Measurements from ENCODE around the gene U2AF1L4. TPM values are rescaled to one million over a fixed set of nuclear protein-coding genes. Genes with fewer than 3 reads are reported as not detected.

The U2AF1L4 gene
- total and polyA plus RNA-seq, 10 of the 15 experiments (the other 5 are each of a cell fraction or from before 2014, with no cell fraction given), result 7.9 to 21.6 (median 15.1) TPM

GRCh38 chr19:35790981-35791813, 46.0 kb upstream of the U2AF1L4 start:
- ATAC-seq (peak; percentile 78), DNase-seq (ENCODE audit: low read depth, low spot score) (no peak)

More at GRCh38 chr19:35790981-35791813, 46.0 kb upstream of the U2AF1L4 start:
- Histone ChIP-seq H3K27ac (ENCODE audit: control insufficient read depth, insufficient read depth) (no peak overlapping the region), H2AFZ (ENCODE audit: control insufficient read depth, low read depth, low read length) (no peak overlapping the region), H3K4me1 (ENCODE audit: control insufficient read depth, insufficient read depth, low read length) (no peaks in the 10 kb centered on the region), H3K4me3 (no peak overlapping the region), H3K79me2 (ENCODE audit: control insufficient read depth, insufficient read depth, low read length) (no peaks in the 10 kb centered on the region), H3K27me3 (replicated peaks in 1 of 2; ENCODE audit: control insufficient read depth in 2 of 2, insufficient read depth in 2 of 2, low read length in 1 of 2) (no peaks in the 10 kb centered on the region; a peak in 1 of 4 replicates), H4K20me1 (ENCODE audit: control insufficient read depth, insufficient read depth) (no peaks in the 10 kb centered on the region), H3K9ac (ENCODE audit: control insufficient read depth, insufficient read depth, low read length) (no peak overlapping the region), H3K4me2 (ENCODE audit: control insufficient read depth, insufficient read depth) (no peak overlapping the region), H3K36me3 (ENCODE audit: control insufficient read depth in 2 of 2, insufficient read depth in 2 of 2, low read length in 1 of 2) (no peaks in the 10 kb centered on the region), H3K9me3 (replicated peaks; ENCODE audit: control insufficient read depth, insufficient read depth, low read length) (no peaks in the 10 kb centered on the region)
- in situ Hi-C loops (cut with MboI), result no loop called here
- SMC1A ChIA-PET (ENCODE audit: uncharacterized antibody, unreplicated experiment), result no interaction called here
- BruUV-seq (replicated peaks), result no TSS peak
- 34% methylated on average over 20 of the region's 20 CpGs for WGBS (ENCODE audit: insufficient coverage, insufficient replicate concordance, low lambda C conversion rate, missing lambda C conversion rate)
- POLR2A ChIA-PET, result no interaction called here
- peak; percentile 25 to 32 (median 28); a peak in 4 of 6 replicates for TF ChIP-seq CTCF (IDR thresholded peaks at IDR 0.05 in 2 of 3, conservative IDR thresholded peaks at IDR 0.05 in 1 of 3; ENCODE audit: control insufficient read depth in 2 of 3, extremely low read depth in 1 of 3, insufficient read depth in 1 of 3, low read depth in 3 of 3, low read length in 3 of 3)
- TF ChIP-seq RAD21 (IDR thresholded peaks at IDR 0.05; ENCODE audit: insufficient read depth, low read depth, low read length), result peak; percentile 26; the same call in 1 of the 2 replicates
- peak; percentile 24; the same call in 1 of the 2 replicates for TF ChIP-seq SMC3 (IDR thresholded peaks at IDR 0.05; ENCODE audit: borderline replicate concordance, low read length)
- no peak for TF ChIP-seq LARP7 (IDR thresholded peaks at IDR 0.05)
- RAD21 ChIA-PET (ENCODE audit: unreplicated experiment), result interaction anchor here (0.9 kb wide), 1 partner anchor 97 kb away, joined by 3 read pairs; no protein-coding TSS in a partner anchor
- FAIRE-seq, result no peak
- CTCF ChIA-PET, result interaction anchor here (1.0 kb wide), 1 partner anchor 98 kb away, joined by 3 read pairs; no protein-coding TSS in a partner anchor
- intact Hi-C loops (cut with micrococcal nuclease; ENCODE audit: unreplicated experiment), result no loop called here

Measured in GM12878 (cell line).